ENCODE measurements around the gene ABO.
"Not testable (repeated sequence)": the region's sequence is repeated elsewhere in the genome, so short reads cannot be mapped to it uniquely, and the experiment has no call there.

The ABO gene

GRCh38 chr9:133262226-133262625 is 12.8 kb downstream of the ABO start:
- TF ChIP-seq POLR2A (IDR thresholded peaks at IDR 0.05; ENCODE audit: low read depth, low read length) = no peak
- DNase-seq (ENCODE audit: insufficient read length, low spot score) = no peak
- no peak for FAIRE-seq

DNA sequence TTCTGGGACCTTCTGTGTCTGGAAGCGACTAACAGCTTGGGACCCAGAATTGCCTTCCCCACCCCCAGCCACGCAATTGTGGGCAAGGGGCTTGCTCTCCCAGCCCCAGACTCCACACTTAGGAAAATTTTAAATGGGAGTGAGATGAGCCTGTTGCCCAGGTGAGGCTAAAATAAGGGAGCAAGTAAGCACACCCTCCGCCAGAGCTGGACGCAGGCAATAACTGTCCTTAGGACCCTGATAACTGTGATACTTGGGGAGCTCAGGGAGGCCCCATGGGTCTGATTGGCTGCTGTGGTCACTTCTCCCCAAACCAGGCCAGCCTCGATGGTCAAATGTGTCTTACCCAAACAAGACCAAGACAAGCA is 13.3 kb downstream of the ABO start:
- FAIRE-seq = no peak
- TF ChIP-seq POLR2A (IDR thresholded peaks at IDR 0.05; ENCODE audit: low read depth, low read length) = no peak
- no peak for DNase-seq (ENCODE audit: insufficient read length, low spot score)

DNA sequence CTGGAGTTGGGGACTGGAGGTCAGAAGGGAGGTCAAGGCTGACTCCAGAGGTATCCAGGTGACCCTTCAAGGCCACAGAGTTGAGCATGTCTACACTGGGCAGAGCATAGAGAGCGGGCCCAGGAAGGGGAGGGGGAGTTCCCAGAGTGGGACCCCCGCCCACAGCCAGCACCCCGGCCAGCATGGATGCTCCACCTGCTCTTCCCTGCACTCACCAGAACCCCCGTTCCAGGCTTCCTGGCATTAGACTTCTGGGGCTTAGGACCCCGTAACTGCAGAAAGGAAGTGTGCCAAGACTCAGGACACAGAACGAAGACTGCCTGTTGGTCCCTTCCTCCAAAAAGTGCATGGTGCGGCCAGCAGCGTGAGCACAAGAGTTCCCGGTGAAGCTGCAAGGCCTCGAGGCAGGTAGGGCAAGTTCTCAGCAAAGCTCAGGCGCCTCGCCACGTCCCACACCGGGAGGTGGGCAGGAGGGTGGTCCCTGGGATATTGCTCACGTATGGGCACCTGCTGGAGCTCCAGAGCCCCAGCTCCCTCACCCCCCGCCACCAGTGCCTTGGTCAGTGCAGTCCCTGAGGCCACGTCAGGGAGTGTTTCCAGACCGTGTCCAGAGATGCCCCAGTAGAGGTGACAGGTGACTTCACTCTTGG is 13.8 kb downstream of the ABO start:
- no peak for TF ChIP-seq POLR2A (IDR thresholded peaks at IDR 0.05; ENCODE audit: low read depth, low read length)
- FAIRE-seq = no peak
- DNase-seq (ENCODE audit: insufficient read length, low spot score) = no peak

DNA sequence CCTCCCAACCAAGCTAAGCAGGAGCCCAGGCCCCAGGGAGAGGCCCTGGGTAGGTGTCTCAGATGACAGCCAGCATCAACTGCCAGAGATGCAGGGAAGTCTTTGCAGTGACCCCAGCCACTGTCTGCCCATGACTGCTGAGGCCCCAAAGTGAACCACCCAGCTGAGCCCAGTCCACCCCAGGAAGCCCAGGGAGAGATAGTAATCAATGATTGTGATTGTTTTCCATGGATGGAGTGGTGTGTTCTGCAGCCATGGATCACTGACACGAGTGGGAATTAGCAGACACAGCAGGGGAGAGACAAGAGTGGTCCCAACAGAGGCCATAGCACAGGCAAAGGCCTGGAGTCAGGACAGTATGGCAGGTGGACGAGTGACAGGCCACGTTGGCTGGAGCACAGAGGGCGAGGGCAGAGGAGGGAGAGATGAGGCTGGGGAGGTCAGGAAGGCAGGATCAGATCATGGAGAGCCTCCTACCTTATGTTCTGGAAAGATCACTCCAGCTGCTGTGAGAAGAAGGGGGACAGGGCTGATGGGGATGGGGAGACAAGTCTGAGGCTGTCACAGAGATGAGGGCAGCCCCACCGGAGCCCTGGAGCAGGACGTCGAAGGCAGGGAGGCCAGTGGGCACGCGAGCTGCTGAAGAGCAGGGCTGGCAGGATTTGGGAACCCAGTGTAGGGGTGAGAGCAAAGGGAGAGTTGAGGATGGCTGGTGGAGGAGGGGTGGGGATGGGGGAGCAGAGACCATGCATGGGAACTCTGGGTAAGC is 14.5 kb downstream of the ABO start:
- FAIRE-seq (no peak), DNase-seq (ENCODE audit: insufficient read length, low spot score) (no peak)
- TF ChIP-seq POLR2A (IDR thresholded peaks at IDR 0.05; ENCODE audit: low read depth, low read length) = no peak

GRCh38 chr9:133258061-133259015 is 16.7 kb downstream of the ABO start:
- no peak for TF ChIP-seq POLR2A (IDR thresholded peaks at IDR 0.05; ENCODE audit: low read depth, low read length)
- FAIRE-seq (no peak), DNase-seq (ENCODE audit: insufficient read length, low spot score) (no peak)

GRCh38 chr9:133257465-133257956 is 17.5 kb downstream of the ABO start:
- no peak for DNase-seq (ENCODE audit: insufficient read length, low spot score)
- FAIRE-seq = no peak
- no peak for TF ChIP-seq POLR2A (IDR thresholded peaks at IDR 0.05; ENCODE audit: low read depth, low read length)

GRCh38 chr9:133256686-133257091 is 18.3 kb downstream of the ABO start:
- FAIRE-seq (no peak), DNase-seq (ENCODE audit: insufficient read length, low spot score) (no peak)
- no peak for TF ChIP-seq POLR2A (IDR thresholded peaks at IDR 0.05; ENCODE audit: low read depth, low read length)

DNA sequence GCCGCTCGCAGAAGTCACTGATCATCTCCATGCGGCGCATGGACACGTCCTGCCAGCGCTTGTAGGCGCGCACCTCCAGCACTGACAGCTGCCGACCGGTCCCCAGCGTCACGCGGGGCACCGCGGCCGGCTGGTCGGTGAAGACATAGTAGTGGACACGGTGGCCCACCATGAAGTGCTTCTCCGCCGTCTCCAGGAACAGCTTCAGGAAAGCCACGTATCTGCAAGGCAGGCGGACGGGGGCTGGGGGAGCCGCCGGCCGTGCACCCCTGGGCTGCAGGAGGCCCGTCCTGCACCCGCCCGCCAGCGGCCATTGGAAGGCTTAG is 18.9 kb downstream of the ABO start:
- DNase-seq (ENCODE audit: insufficient read length, low spot score) (no peak), FAIRE-seq (no peak)
- no peak for TF ChIP-seq POLR2A (IDR thresholded peaks at IDR 0.05; ENCODE audit: low read depth, low read length)

DNA sequence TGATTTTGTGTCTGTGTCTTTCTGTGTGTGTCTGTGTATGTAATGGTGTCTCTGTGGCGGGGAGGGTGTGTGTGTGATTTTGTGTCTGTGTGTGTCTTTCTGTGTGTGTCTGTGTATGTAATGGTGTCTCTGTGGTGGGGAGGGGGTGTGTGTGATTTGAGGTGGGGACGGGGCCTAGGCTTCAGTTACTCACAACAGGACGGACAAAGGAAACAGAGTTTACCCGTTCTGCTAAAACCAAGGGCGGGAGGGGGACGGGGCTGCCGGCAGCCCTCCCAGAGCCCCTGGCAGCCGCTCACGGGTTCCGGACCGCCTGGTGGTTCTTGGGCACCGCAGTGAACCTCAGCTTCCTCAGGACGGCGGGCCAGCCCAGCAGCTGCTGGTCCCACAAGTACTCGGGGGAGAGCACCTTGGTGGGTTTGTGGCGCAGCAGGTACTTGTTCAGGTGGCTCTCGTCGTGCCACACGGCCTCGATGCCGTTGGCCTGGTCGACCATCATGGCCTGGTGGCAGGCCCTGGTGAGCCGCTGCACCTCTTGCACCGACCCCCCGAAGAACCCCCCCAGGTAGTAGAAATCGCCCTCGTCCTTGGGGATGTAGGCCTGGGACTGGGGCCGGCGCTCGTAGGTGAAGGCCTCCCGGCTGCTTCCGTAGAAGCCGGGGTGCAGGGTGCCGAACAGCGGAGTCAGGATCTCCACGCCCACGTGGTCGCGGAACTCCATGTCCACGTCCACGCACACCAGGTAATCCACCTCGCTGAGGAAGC is 19.4 kb downstream of the ABO start:
- no peak for TF ChIP-seq POLR2A (IDR thresholded peaks at IDR 0.05; ENCODE audit: low read depth, low read length)
- DNase-seq (ENCODE audit: insufficient read length, low spot score) = no peak
- no peak for FAIRE-seq

GRCh38 chr9:133254471-133254870 is 20.5 kb downstream of the ABO start:
- FAIRE-seq (no peak), DNase-seq (ENCODE audit: insufficient read length, low spot score) (no peak)
- TF ChIP-seq POLR2A (IDR thresholded peaks at IDR 0.05; ENCODE audit: low read depth, low read length) = no peak

GRCh38 chr9:133253268-133253667 is 21.7 kb downstream of the ABO start:
- FAIRE-seq (no peak), DNase-seq (ENCODE audit: insufficient read length, low spot score) (no peak)

DNA sequence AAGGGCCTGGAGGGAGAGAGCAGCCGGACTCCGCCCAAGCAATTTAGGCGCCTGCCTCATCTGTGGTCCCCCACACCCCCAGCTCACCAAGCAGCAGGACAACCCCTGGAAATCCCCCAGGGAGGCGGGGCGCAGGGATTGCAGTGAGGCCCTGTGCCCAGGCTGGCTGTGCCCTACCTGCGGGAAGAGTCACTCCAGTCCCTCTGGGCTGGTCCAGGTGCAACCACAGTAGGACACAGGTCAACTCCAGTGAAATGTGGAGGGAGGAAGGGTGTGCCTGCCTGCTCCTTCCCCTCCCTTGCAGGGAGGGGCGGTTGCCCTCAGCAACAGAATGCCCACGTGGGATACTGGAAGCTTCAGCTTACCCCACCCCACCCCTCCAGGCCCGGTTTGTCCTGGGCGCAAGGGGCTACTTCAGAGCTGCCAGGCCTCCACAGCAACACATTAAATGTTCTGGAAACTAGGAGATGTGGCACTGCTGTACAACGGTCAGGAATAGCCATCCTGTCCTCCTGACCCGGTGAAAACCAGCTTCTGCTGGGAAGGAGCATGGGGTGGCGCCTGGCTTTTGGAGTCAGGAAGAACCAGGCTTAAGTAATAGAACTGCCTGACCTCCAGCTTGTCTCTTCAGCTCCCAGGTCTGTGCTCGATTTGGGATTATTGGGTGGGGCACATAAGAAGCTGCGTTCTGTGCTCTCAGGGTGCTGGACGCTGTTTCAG is 22.5 kb downstream of the ABO start:
- DNase-seq (ENCODE audit: insufficient read length, low spot score) (no peak), FAIRE-seq (no peak)
- no peak for TF ChIP-seq POLR2A (IDR thresholded peaks at IDR 0.05; ENCODE audit: low read depth, low read length)

More at GRCh38 chr9:133253268-133253667, 21.7 kb downstream of the ABO start:
- TF ChIP-seq POLR2A (IDR thresholded peaks at IDR 0.05; ENCODE audit: low read depth, low read length) = no peak

- no peak for DNase-seq (ENCODE audit: insufficient read length, low spot score)
- no peak for TF ChIP-seq POLR2A (IDR thresholded peaks at IDR 0.05; ENCODE audit: low read depth, low read length)
- FAIRE-seq = no peak
Observed at GRCh38 chr9:133251773-133252172, 23.2 kb downstream of the ABO start.

GRCh38 chr9:133251221-133251620 is 23.8 kb downstream of the ABO start:
- FAIRE-seq; DNase-seq (ENCODE audit: insufficient read length, low spot score): not testable (repeated sequence)
